Neural cell (in vitro differentiated cells): Measurements from ENCODE around the gene HCCS. TPM values are rescaled to one million over a fixed set of nuclear protein-coding genes. Genes with fewer than 3 reads are reported as not detected.

Source experiments
- H2AFZ ChIP-seq: fragments of 200-600, 300-800 bp; sonication (generic), shearing (Covaris generic); 2 replicates; pipeline ENCODE4 v1.6.0; 2014; ENCODE audit warnings: low read depth, mild to moderate bottlenecking, antibody characterized with exemption, low read length, moderate library complexity
- H3F3A ChIP-seq: fragments of 200-600 bp; shearing (Covaris generic); 2 replicates; pipeline ENCODE4 v1.6.1; 2016; ENCODE audit warnings: mild to moderate bottlenecking, moderate library complexity, mixed read lengths, antibody characterized with exemption, low read length; ENCODE audit not compliant: insufficient read depth, poor library complexity, severe bottlenecking
- H3K27ac ChIP-seq: fragments of 200-600, 300-800 bp; sonication (generic), shearing (Covaris generic); 2 replicates; pipeline ENCODE4 v1.5.1; 2014; ENCODE audit warnings: mild to moderate bottlenecking, low read length, moderate library complexity
- H3K27me3 ChIP-seq: fragments of 300-800, 200-600 bp; sonication (generic), shearing (Covaris generic); 2 replicates; pipeline ENCODE4 v1.6.0; 2014; ENCODE audit warnings: mild to moderate bottlenecking, low read depth, low read length, moderate library complexity; ENCODE audit not compliant: insufficient read depth
- H3K36me3 ChIP-seq: fragments of 300-800, 200-600 bp; sonication (generic), shearing (Covaris generic); 2 replicates; pipeline ENCODE4 v1.5.1; 2014; ENCODE audit warnings: mild to moderate bottlenecking, antibody characterized with exemption, low read length, moderate library complexity; ENCODE audit not compliant: insufficient read depth
- H3K4me2 ChIP-seq: fragments of 300-800, 200-600 bp; sonication (generic), shearing (Covaris generic); 2 replicates; pipeline ENCODE4 v1.6.0; 2014; ENCODE audit warnings: mild to moderate bottlenecking, low read length
- H3K4me3 ChIP-seq: fragments of 300-800, 200-600 bp; sonication (generic), shearing (Covaris generic); 2 replicates; pipeline ENCODE4 v1.5.1; 2014; ENCODE audit warnings: mild to moderate bottlenecking, low read length, moderate library complexity
- H3K79me2 ChIP-seq: fragments of 200-600 bp; shearing (Covaris generic); replicated peaks from 2 replicates; pipeline ENCODE4 v1.6.0; 2014; ENCODE audit warnings: mild to moderate bottlenecking, low read length, moderate library complexity; ENCODE audit not compliant: insufficient read depth
- H3K9ac ChIP-seq: fragments of 300-800, 200-600 bp; sonication (generic), shearing (Covaris generic); 2 replicates; pipeline ENCODE4 v1.6.1; 2016; ENCODE audit warnings: mild to moderate bottlenecking, low read length, mixed read lengths
- H3K9me2 ChIP-seq: fragments of 200-600 bp; shearing (Covaris generic); 2 replicates; pipeline ENCODE4 v1.6.1; 2016; ENCODE audit warnings: mild to moderate bottlenecking, low read length, mixed read lengths; ENCODE audit not compliant: insufficient read depth
- H3K9me3 ChIP-seq: fragments of 200-600, 300-800 bp; sonication (generic), shearing (Covaris generic); 2 replicates; pipeline ENCODE4 v1.6.1; 2016; ENCODE audit warnings: mild to moderate bottlenecking, mixed run types, low read length, moderate library complexity, mixed read lengths
- H4K20me1 ChIP-seq: fragments of 200-600 bp; shearing (Covaris generic); 2 replicates; pipeline ENCODE4 v1.6.1; 2016; ENCODE audit warnings: mild to moderate bottlenecking, mixed run types; ENCODE audit not compliant: insufficient read depth
- EP300 ChIP-seq: fragments of 450-650 bp; conservative IDR thresholded peaks from 2 replicates; pipeline ENCODE4 v1.6.1; 2014; ENCODE audit warnings: antibody characterized with exemption, mild to moderate bottlenecking, moderate library complexity; ENCODE audit not compliant: poor library complexity, severe bottlenecking
- EZH2 ChIP-seq: fragments of 200-600, 300-800 bp; shearing (Covaris generic), sonication (generic); IDR thresholded peaks from 2 replicates; pipeline ENCODE4 v1.6.1; 2014; ENCODE audit warnings: antibody characterized with exemption, low read length, borderline replicate concordance, mild to moderate bottlenecking; ENCODE audit not compliant: insufficient read depth, poor library complexity, severe bottlenecking
- MXI1 ChIP-seq: fragments of 450-650 bp; conservative IDR thresholded peaks from 2 replicates; pipeline ENCODE4 v1.6.1; 2014; ENCODE audit warnings: antibody characterized with exemption, mild to moderate bottlenecking; ENCODE audit not compliant: poor library complexity, severe bottlenecking
- POLR2AphosphoS5 ChIP-seq: IDR thresholded peaks from 2 replicates; pipeline ENCODE4 v1.6.1; 2012
- RAD21 ChIP-seq: fragments of 450-650 bp; conservative IDR thresholded peaks from 2 replicates; pipeline ENCODE4 v1.6.1; 2014; ENCODE audit warnings: antibody characterized with exemption, mild to moderate bottlenecking, moderate library complexity
- SMC3 ChIP-seq: fragments of 450-650 bp; conservative IDR thresholded peaks from 2 replicates; pipeline ENCODE4 v1.6.1; 2014; ENCODE audit warnings: antibody characterized with exemption, mild to moderate bottlenecking, moderate library complexity; ENCODE audit not compliant: poor library complexity
- TAF1 ChIP-seq: IDR thresholded peaks from 2 replicates; pipeline ENCODE4 v1.6.1; 2012; ENCODE audit warnings: low read depth
- polyA minus RNA-seq: library from RNA; depleted of rRNA, polyadenylated mRNA; stranded (reverse); fragments of >200 nt; gene quantifications from 2 replicates; pipeline ENCODE4 v1.2.3, GENCODE V29; 2014
- polyA plus RNA-seq: library from polyadenylated mRNA; depleted of rRNA; stranded (reverse); fragments of >200 nt; gene quantifications from 2 replicates; pipeline ENCODE4 v1.2.3, GENCODE V29; 2014
- TF ChIP-seq, protein P1 (sequence below): fragments of 450-650 bp; IDR thresholded peaks from 2 replicates; pipeline ENCODE4 v1.5.1; 2014; ENCODE audit warnings: antibody characterized with exemption, mild to moderate bottlenecking, moderate library complexity; ENCODE audit not compliant: poor library complexity, severe bottlenecking
- TF ChIP-seq, protein P2 (sequence below): IDR thresholded peaks from 2 replicates; pipeline ENCODE4 v1.6.1; 2012; ENCODE audit warnings: borderline replicate concordance

HCCS gene
- polyA plus RNA-seq, result 17.6 and 26.6 TPM in 2 replicates
- 18.7 and 19.9 TPM in 2 replicates for polyA minus RNA-seq

GRCh38 chrX:11111037-11111851 is at the start of gene HCCS:
Gene HCCS (plus strand): TSS chrX:11111332. CDS start chrX:11112061, 729 bp downstream.
- peak within 1 kb of the TSS; percentile 51 for H3K27ac ChIP-seq
- TF ChIP-seq MXI1, result peak; percentile 51
- no peak for TF ChIP-seq EP300
- TF ChIP-seq, protein P1, sequence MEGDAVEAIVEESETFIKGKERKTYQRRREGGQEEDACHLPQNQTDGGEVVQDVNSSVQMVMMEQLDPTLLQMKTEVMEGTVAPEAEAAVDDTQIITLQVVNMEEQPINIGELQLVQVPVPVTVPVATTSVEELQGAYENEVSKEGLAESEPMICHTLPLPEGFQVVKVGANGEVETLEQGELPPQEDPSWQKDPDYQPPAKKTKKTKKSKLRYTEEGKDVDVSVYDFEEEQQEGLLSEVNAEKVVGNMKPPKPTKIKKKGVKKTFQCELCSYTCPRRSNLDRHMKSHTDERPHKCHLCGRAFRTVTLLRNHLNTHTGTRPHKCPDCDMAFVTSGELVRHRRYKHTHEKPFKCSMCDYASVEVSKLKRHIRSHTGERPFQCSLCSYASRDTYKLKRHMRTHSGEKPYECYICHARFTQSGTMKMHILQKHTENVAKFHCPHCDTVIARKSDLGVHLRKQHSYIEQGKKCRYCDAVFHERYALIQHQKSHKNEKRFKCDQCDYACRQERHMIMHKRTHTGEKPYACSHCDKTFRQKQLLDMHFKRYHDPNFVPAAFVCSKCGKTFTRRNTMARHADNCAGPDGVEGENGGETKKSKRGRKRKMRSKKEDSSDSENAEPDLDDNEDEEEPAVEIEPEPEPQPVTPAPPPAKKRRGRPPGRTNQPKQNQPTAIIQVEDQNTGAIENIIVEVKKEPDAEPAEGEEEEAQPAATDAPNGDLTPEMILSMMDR, result no peak
- no peak for TF ChIP-seq SMC3
- TF ChIP-seq, protein P2, sequence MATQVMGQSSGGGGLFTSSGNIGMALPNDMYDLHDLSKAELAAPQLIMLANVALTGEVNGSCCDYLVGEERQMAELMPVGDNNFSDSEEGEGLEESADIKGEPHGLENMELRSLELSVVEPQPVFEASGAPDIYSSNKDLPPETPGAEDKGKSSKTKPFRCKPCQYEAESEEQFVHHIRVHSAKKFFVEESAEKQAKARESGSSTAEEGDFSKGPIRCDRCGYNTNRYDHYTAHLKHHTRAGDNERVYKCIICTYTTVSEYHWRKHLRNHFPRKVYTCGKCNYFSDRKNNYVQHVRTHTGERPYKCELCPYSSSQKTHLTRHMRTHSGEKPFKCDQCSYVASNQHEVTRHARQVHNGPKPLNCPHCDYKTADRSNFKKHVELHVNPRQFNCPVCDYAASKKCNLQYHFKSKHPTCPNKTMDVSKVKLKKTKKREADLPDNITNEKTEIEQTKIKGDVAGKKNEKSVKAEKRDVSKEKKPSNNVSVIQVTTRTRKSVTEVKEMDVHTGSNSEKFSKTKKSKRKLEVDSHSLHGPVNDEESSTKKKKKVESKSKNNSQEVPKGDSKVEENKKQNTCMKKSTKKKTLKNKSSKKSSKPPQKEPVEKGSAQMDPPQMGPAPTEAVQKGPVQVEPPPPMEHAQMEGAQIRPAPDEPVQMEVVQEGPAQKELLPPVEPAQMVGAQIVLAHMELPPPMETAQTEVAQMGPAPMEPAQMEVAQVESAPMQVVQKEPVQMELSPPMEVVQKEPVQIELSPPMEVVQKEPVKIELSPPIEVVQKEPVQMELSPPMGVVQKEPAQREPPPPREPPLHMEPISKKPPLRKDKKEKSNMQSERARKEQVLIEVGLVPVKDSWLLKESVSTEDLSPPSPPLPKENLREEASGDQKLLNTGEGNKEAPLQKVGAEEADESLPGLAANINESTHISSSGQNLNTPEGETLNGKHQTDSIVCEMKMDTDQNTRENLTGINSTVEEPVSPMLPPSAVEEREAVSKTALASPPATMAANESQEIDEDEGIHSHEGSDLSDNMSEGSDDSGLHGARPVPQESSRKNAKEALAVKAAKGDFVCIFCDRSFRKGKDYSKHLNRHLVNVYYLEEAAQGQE, result no peak
- TF ChIP-seq POLR2AphosphoS5, result peak; percentile 81
- no peak for TF ChIP-seq RAD21
- no peak for TF ChIP-seq TAF1
- no peak for TF ChIP-seq EZH2
- peak within 1 kb of the TSS; percentile 85 for H3K9ac ChIP-seq
- H3K36me3 ChIP-seq, result no peaks in the 10 kb centered on the region
- no peaks in the 10 kb centered on the region for H3K9me2 ChIP-seq
- H2AFZ ChIP-seq, result peak within 1 kb of the TSS; percentile 40
- H3K4me3 ChIP-seq, result peak within 1 kb of the TSS; percentile 81
- H3K9me3 ChIP-seq, result no peaks in the 10 kb centered on the region
- no peaks in the 10 kb centered on the region for H4K20me1 ChIP-seq
- no peaks in the 10 kb centered on the region for H3F3A ChIP-seq
- H3K79me2 ChIP-seq, result peaks cover 6% of the 10 kb centered on the region
- peak within 1 kb of the TSS; percentile 65 for H3K4me2 ChIP-seq
- H3K27me3 ChIP-seq, result no peaks in the 10 kb centered on the region

GRCh38 chrX:11064276-11064675 is 46.9 kb upstream of the HCCS start:
- Histone ChIP-seq H3K79me2 (no peaks in the 10 kb centered on the region), H3K36me3 (no peaks in the 10 kb centered on the region), H3K4me2 (no peak overlapping the region), H3K27ac (no peak overlapping the region), H3F3A (no peaks in the 10 kb centered on the region), H3K9me3 (no peaks in the 10 kb centered on the region), H3K4me3 (no peak overlapping the region), H4K20me1 (no peaks in the 10 kb centered on the region), H2AFZ (no peak overlapping the region), H3K27me3 (no peaks in the 10 kb centered on the region), H3K9me2 (no peaks in the 10 kb centered on the region), H3K9ac (no peak overlapping the region)
- TF ChIP-seq, protein P2, result no peak
- TF ChIP-seq SMC3 (no peak), TAF1 (no peak), EZH2 (no peak), RAD21 (no peak), MXI1 (no peak), EP300 (no peak), POLR2AphosphoS5 (no peak)
- TF ChIP-seq, protein P1, result no peak
